A549 (cell line): Measurements from ENCODE around the gene MRPS31. TPM values are rescaled to one million over a fixed set of nuclear protein-coding genes. Genes with fewer than 3 reads are reported as not detected.
"Not testable (repeated sequence)": the region's sequence is repeated elsewhere in the genome, so short reads cannot be mapped to it uniquely, and the experiment has no call there.

ENCODE experiments used
- ATAC-seq, 2 experiments: fragments of 200-7000 bp in 1 of 2; fragments of >200 bp in 1 of 2; cut with Nextera tagmentation in 1 of 2; cut with Tn5 transposase in 1 of 2; 3 replicates each; pipeline versions ENCODE4 v1.8.0 to v1.9.1; 2018 to 2020; ENCODE audit warnings: mild to moderate bottlenecking in 1 of 2, moderate library complexity in 1 of 2
- CTCF ChIA-PET: fragments of 300-600 bp; sonication (Branson Sonifier 250); formaldehyde crosslinking; extraction: SDS; loops from one replicate; lab custom pipeline; 2021; ENCODE audit warnings: antibody characterized with exemption, inconsistent platforms; lab: Yijun Ruan, JAX
- POLR2A ChIA-PET: fragments of 350-600 bp; formaldehyde crosslinking; extraction: SDS; loops from one replicate; lab custom pipeline; 2021; ENCODE audit warnings: antibody characterized with exemption, inconsistent platforms; lab: Yijun Ruan, JAX
- DNase-seq, 2 experiments: peaks; one replicate each; pipeline versions ENCODE4 v3.0.0 to v3.0.0-alpha.2; 2011 to 2016; ENCODE audit warnings: low read depth in 1 of 2, low spot score in 1 of 2
- FAIRE-seq: peaks from 2 replicates; lab custom pipeline; 2011; peaks lifted over from hg19 to GRCh38; lab: Jason Lieb, UNC
- H3K27ac ChIP-seq, 2 experiments: fragments of >200 bp; sonication (Bioruptor Twin); formaldehyde crosslinking; 3 replicates each; pipeline ENCODE4 v1.5.1; 2016 to 2017
- H3K4me1 ChIP-seq: fragments of >200 bp; sonication (Bioruptor Twin); formaldehyde crosslinking; 3 replicates; pipeline ENCODE4 v1.6.1; 2016
- H3K4me2 ChIP-seq: fragments of >200 bp; sonication (Bioruptor Twin); formaldehyde crosslinking; 3 replicates; pipeline ENCODE4 v1.6.1; 2016
- H3K4me3 ChIP-seq: fragments of >200 bp; sonication (Bioruptor Twin); formaldehyde crosslinking; 3 replicates; pipeline ENCODE4 v1.5.1; 2016
- H3K9me3 ChIP-seq: fragments of >200 bp; sonication (Bioruptor Twin); formaldehyde crosslinking; 3 replicates; pipeline ENCODE4 v1.6.1; 2016
- BHLHE40 ChIP-seq: IDR thresholded peaks from 2 replicates; pipeline ENCODE4 v1.6.1; 2012; ENCODE audit warnings: low read depth, low read length, inconsistent platforms
- CBX8 ChIP-seq: fragments of 200-600 bp; sonication (generic); IDR thresholded peaks from 2 replicates; pipeline ENCODE4 v1.6.1; 2016
- CEBPB ChIP-seq, 2 experiments: fragments of >200 bp in 1 of 2; sonication (Bioruptor Twin) in 1 of 2; formaldehyde crosslinking in 1 of 2; IDR thresholded peaks; 2 replicates each; pipeline ENCODE4 v1.6.1; 2012 to 2016
- EHF ChIP-seq: fragments of 250-450 bp; sonication (Bioruptor Pico); IDR thresholded peaks from 2 replicates; pipeline ENCODE4 v1.5.0; 2020; ENCODE audit warnings: mild to moderate bottlenecking
- ESRRA ChIP-seq: fragments of 150-350 bp; IDR thresholded peaks from 2 replicates; pipeline ENCODE4 v1.6.1; 2014; ENCODE audit warnings: mild to moderate bottlenecking, low read length, borderline replicate concordance
- FOSL2 ChIP-seq, 2 experiments: fragments of 450-650 bp in 1 of 2; fragments of >200 bp in 1 of 2; sonication (Bioruptor Twin) in 1 of 2; formaldehyde crosslinking; IDR thresholded peaks; 2 replicates each; pipeline versions ENCODE4 v1.5.0 to v1.6.1; 2016 to 2020; ENCODE audit warnings: mild to moderate bottlenecking in 1 of 2, moderate library complexity in 1 of 2
- GATA3 ChIP-seq: IDR thresholded peaks from 2 replicates; pipeline ENCODE4 v1.6.1; 2012; ENCODE audit warnings: borderline replicate concordance
- HES2 ChIP-seq: fragments of >200 bp; sonication (Bioruptor Twin); formaldehyde crosslinking; IDR thresholded peaks from 2 replicates; pipeline ENCODE4 v1.6.1; 2016
- HOXA7 ChIP-seq: fragments of 250-450 bp; sonication (Bioruptor Pico); IDR thresholded peaks from 2 replicates; pipeline ENCODE4 v1.5.0; 2020; ENCODE audit warnings: mild to moderate bottlenecking, moderate library complexity
- JUN ChIP-seq, 2 experiments: fragments of >200 bp; sonication (Bioruptor Twin); formaldehyde crosslinking; IDR thresholded peaks; 2 replicates in 1 of 2; 3 replicates in 1 of 2; pipeline ENCODE4 v1.6.1; 2016 to 2017
- JUNB ChIP-seq: fragments of >200 bp; sonication (Bioruptor Twin); formaldehyde crosslinking; IDR thresholded peaks from 2 replicates; pipeline ENCODE4 v1.6.1; 2016
- KDM1A ChIP-seq: fragments of 200-600 bp; sonication (generic); IDR thresholded peaks from 2 replicates; pipeline ENCODE4 v1.6.1; 2016; ENCODE audit warnings: low read depth, mild to moderate bottlenecking
- MYC ChIP-seq: IDR thresholded peaks from 2 replicates; pipeline ENCODE4 v1.6.1; 2012; ENCODE audit warnings: mild to moderate bottlenecking, inconsistent platforms, low read length, improper control_type of control experiment, borderline replicate concordance
- NR3C1 ChIP-seq: fragments of >200 bp; sonication (Bioruptor Twin); formaldehyde crosslinking; IDR thresholded peaks from 3 replicates; pipeline ENCODE4 v1.6.1; 2017
- RAD21 ChIP-seq, 2 experiments: fragments of >200 bp in 1 of 2; sonication (Bioruptor Twin) in 1 of 2; formaldehyde crosslinking in 1 of 2; IDR thresholded peaks in 1 of 2; conservative IDR thresholded peaks in 1 of 2; 2 replicates in 1 of 2; 3 replicates in 1 of 2; pipeline ENCODE4 v1.6.1; 2012 to 2018; ENCODE audit warnings: inconsistent platforms in 1 of 2
- RARB ChIP-seq: fragments of 250-450 bp; sonication (Bioruptor Pico); IDR thresholded peaks from 2 replicates; pipeline ENCODE4 v1.8.0; 2021; ENCODE audit warnings: mild to moderate bottlenecking, moderate library complexity
- RCOR1 ChIP-seq: fragments of 150-350 bp; IDR thresholded peaks from 2 replicates; pipeline ENCODE4 v1.6.1; 2014; ENCODE audit warnings: antibody characterized with exemption, low read length, low read depth
- REST ChIP-seq: fragments of 200-600 bp; sonication (generic); IDR thresholded peaks from 2 replicates; pipeline ENCODE4 v1.6.1; 2016; ENCODE audit warnings: antibody characterized with exemption, mild to moderate bottlenecking, moderate library complexity
- RFX5 ChIP-seq: fragments of 450-650 bp; IDR thresholded peaks from 2 replicates; pipeline ENCODE4 v1.7.1; 2014; ENCODE audit warnings: antibody characterized with exemption, mild to moderate bottlenecking, moderate library complexity
- TP53 ChIP-seq: fragments of 250-450 bp; sonication (Bioruptor Pico); IDR thresholded peaks from 2 replicates; pipeline ENCODE4 v1.5.0; 2021; ENCODE audit warnings: mild to moderate bottlenecking, moderate library complexity
- USF2 ChIP-seq: fragments of 450-650 bp; IDR thresholded peaks from 2 replicates; pipeline ENCODE4 v1.6.1; 2014; ENCODE audit warnings: antibody characterized with exemption
- WGBS: methylation state at CpG from one replicate; pipeline ENCODE4 v1.1.6; 2017; ENCODE audit errors: missing lambda C conversion rate; 5-methylcytosine and 5-hydroxymethylcytosine counted together
- polyA plus RNA-seq, 4 experiments: library from polyadenylated mRNA; depleted of rRNA in 3 of 4; stranded (reverse); fragments of >200 nt; fragmentation: RNase III in 1 of 4; extraction: RNeasy Plus Mini Kit Qiagen cat#74134 plus additional on column Dnase treatment in 1 of 4; gene quantifications; 2 replicates in 3 of 4; 3 replicates in 1 of 4; pipeline ENCODE4 v1.2.3, GENCODE V29; 2011 to 2017
- TF ChIP-seq, protein P1 (sequence below): fragments of 250-450 bp; sonication (Bioruptor Pico); IDR thresholded peaks from 2 replicates; pipeline ENCODE4 v1.5.0; 2021; ENCODE audit warnings: mild to moderate bottlenecking, moderate library complexity, borderline replicate concordance
- TF ChIP-seq, protein P2 (sequence below): fragments of >200 bp; sonication (Bioruptor Twin); formaldehyde crosslinking; IDR thresholded peaks from 3 replicates; pipeline ENCODE4 v1.6.1; 2016

The MRPS31 gene
- polyA plus RNA-seq, 2 of the 4 experiments (the other 2 are of a cell fraction): 14.2 to 30.3 TPM

DNA sequence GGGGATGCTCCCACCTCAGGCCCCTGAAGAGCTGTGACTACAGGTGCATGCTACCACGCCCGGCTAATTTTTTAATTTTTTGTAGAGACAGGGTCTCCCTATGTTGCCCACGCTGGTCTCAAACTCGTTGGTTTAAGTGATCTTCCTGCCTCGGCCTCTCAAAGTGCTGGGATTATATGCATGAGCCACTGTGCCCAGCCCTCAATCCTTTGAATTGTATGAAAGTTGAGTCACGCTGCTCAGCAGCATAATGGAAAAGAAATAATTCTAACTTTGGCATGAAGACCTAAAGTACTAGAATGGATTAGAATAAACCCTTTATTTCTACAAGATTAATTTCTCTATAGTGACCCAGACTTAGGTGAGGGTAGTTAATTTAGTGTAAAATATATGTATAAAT is 42.4 kb downstream of the MRPS31 start:
- POLR2A ChIA-PET: no interaction called here
- no peak overlapping the region for H3K4me3 ChIP-seq
- no peak for ATAC-seq
- H3K4me2 ChIP-seq: no peak overlapping the region
- H3K4me1 ChIP-seq: no peaks in the 10 kb centered on the region
- no peak overlapping the region for H3K27ac ChIP-seq
- CTCF ChIA-PET: no interaction called here
- no peak for TF ChIP-seq ESRRA
- TF ChIP-seq CEBPB (IDR thresholded peaks at IDR 0.05): no peak
- no peak for TF ChIP-seq RCOR1
- TF ChIP-seq, protein P1, sequence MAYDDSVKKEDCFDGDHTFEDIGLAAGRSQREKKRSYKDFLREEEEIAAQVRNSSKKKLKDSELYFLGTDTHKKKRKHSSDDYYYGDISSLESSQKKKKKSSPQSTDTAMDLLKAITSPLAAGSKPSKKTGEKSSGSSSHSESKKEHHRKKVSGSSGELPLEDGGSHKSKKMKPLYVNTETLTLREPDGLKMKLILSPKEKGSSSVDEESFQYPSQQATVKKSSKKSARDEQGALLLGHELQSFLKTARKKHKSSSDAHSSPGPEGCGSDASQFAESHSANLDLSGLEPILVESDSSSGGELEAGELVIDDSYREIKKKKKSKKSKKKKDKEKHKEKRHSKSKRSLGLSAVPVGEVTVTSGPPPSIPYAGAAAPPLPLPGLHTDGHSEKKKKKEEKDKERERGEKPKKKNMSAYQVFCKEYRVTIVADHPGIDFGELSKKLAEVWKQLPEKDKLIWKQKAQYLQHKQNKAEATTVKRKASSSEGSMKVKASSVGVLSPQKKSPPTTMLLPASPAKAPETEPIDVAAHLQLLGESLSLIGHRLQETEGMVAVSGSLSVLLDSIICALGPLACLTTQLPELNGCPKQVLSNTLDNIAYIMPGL (CRISPR knock-in tag): no peak
- no peak for TF ChIP-seq HOXA7
- no peak for TF ChIP-seq JUN (IDR thresholded peaks at IDR 0.05)
- no peak for TF ChIP-seq TP53 (CRISPR knock-in tag)
- no peak for TF ChIP-seq REST
- no peak for TF ChIP-seq EHF (CRISPR knock-in tag)
- TF ChIP-seq RFX5: no peak
- no peak for TF ChIP-seq FOSL2 (IDR thresholded peaks at IDR 0.05)
- no peak for TF ChIP-seq FOSL2 (CRISPR knock-in tag; IDR thresholded peaks at IDR 0.05)
- TF ChIP-seq, all 56 proteins: peak for 0
- FAIRE-seq (no peak), DNase-seq (no peak)
- 85% methylated on average over 6 of the region's 6 CpGs for whole genome bisulfite sequencing
- no peaks in the 10 kb centered on the region for H3K9me3 ChIP-seq

DNA sequence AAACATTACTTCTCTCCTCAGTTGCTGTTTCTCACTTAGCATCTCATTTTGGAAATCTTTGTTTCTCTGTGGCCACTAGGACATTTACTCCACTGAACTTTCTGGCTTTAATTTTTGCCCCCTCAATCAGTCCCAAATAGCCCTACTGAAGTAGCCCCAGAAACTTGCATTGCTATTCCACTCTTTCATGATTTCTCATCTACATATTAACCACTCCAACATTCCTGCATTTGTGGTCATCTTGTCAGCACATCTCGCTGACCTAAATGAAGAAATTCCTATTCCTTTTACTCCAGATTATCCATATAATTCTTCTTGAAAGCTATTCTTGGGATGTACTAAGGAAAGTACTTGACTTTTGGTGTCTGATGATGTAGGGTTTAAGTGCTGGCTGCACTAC is 56.6 kb downstream of the MRPS31 start:
- H3K27ac ChIP-seq, H3K4me1 ChIP-seq, ATAC-seq, H3K4me2 ChIP-seq, H3K9me3 ChIP-seq, FAIRE-seq, POLR2A ChIA-PET, DNase-seq, CTCF ChIA-PET, H3K4me3 ChIP-seq: not testable (repeated sequence)
- WGBS: no CpG with 5 or more reads among the region's 1 CpG

DNA sequence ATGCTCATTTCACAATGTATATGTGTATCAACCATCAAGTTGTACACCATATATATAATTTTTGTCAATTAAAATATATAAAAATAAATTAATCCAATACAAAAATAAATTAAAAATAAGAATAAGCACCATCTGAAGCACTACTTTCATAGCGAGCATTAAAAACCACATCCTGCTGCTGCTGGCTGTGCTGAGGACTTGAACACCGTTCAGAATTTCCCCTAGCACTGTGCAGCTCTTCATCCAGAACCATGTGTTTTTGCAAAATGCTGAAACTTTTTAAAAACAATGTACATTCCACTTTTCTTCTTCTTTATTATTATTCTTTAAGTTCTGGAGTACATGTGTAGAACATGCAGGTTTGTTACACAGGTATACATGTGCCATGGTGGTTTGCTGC is 64.6 kb downstream of the MRPS31 start:
- Histone ChIP-seq H3K4me3 (no peak overlapping the region), H3K9me3 (peaks cover 3% of the 10 kb centered on the region; the same call in 1 of the 3 replicates), H3K4me1 (no peaks in the 10 kb centered on the region), H3K4me2 (no peak overlapping the region), H3K27ac (no peak overlapping the region)
- no peak for ATAC-seq
- 25% methylated on average over 2 of the region's 2 CpGs for WGBS
- POLR2A ChIA-PET: no interaction called here
- FAIRE-seq: no peak
- no peak for DNase-seq
- no peak for TF ChIP-seq JUNB
- TF ChIP-seq KDM1A: no peak
- TF ChIP-seq USF2: no peak
- TF ChIP-seq MYC: no peak
- no peak for TF ChIP-seq CBX8
- TF ChIP-seq, protein P1 (CRISPR knock-in tag): no peak
- TF ChIP-seq RAD21 (conservative IDR thresholded peaks at IDR 0.05 in 1 of 2, IDR thresholded peaks at IDR 0.05 in 1 of 2): no peak
- TF ChIP-seq, protein P2, sequence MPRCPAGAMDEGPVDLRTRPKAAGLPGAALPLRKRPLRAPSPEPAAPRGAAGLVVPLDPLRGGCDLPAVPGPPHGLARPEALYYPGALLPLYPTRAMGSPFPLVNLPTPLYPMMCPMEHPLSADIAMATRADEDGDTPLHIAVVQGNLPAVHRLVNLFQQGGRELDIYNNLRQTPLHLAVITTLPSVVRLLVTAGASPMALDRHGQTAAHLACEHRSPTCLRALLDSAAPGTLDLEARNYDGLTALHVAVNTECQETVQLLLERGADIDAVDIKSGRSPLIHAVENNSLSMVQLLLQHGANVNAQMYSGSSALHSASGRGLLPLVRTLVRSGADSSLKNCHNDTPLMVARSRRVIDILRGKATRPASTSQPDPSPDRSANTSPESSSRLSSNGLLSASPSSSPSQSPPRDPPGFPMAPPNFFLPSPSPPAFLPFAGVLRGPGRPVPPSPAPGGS: no peak
- no peak for TF ChIP-seq RARB (CRISPR knock-in tag)
- no peak for TF ChIP-seq HES2
- no peak for TF ChIP-seq GATA3
- no peak for TF ChIP-seq BHLHE40
- no peak for TF ChIP-seq NR3C1
- CTCF ChIA-PET: no interaction called here
